ENCODE measurements around the gene SEC24B.

DNA sequence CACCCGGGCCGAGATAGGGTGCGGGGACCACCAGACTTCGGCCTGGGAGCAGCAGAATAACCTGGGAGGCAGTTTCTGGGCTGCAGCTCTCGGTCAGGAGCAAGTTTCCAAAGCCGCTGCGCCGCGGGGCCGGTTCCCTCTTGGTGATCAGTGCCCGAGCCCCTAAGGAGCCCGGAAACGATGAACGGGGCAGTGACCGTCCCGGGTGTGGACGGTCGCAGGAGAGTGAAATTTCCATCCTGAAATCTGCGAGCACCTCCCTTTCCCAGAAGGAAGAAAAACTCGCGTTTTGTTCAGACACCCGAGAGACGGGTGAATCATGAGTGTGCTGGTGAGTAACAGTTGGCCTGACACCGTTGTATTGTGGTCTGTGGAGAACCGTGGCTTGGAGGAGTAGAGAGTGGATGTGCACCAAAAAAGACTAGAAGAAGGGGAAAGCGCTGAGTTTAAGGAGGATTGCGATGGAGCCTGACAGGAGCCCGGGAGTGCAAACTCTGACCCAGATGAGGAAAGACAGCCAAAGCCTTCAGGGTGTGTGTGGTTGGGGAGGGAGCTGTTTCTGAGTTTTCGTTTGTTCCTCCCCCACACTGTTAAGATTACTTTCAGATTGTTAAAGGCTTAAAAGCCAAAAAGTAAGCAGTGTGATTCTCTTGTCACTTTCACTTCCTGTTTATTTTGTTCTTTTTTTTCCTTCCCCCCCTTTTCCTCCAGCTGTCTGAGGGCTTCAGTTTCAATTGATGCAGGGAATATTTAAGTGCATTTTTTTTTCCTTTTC, 127.3 kb downstream of the SEC24B start:
- TF ChIP-seq, protein P1, sequence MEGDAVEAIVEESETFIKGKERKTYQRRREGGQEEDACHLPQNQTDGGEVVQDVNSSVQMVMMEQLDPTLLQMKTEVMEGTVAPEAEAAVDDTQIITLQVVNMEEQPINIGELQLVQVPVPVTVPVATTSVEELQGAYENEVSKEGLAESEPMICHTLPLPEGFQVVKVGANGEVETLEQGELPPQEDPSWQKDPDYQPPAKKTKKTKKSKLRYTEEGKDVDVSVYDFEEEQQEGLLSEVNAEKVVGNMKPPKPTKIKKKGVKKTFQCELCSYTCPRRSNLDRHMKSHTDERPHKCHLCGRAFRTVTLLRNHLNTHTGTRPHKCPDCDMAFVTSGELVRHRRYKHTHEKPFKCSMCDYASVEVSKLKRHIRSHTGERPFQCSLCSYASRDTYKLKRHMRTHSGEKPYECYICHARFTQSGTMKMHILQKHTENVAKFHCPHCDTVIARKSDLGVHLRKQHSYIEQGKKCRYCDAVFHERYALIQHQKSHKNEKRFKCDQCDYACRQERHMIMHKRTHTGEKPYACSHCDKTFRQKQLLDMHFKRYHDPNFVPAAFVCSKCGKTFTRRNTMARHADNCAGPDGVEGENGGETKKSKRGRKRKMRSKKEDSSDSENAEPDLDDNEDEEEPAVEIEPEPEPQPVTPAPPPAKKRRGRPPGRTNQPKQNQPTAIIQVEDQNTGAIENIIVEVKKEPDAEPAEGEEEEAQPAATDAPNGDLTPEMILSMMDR (IDR thresholded peaks at IDR 0.05) = no peak
- TF ChIP-seq ZFX (IDR thresholded peaks at IDR 0.05; ENCODE audit: borderline replicate concordance) = no peak

Data from 22Rv1 (cell line).